ENCODE measurements around the gene ASB2. TPM values are rescaled to one million over a fixed set of nuclear protein-coding genes. Genes with fewer than 3 reads are reported as not detected.

Gene ASB2
- polyA plus RNA-seq, 1 of the 3 experiments (the other 2 are of a cell fraction), result 0.15 TPM

DNA sequence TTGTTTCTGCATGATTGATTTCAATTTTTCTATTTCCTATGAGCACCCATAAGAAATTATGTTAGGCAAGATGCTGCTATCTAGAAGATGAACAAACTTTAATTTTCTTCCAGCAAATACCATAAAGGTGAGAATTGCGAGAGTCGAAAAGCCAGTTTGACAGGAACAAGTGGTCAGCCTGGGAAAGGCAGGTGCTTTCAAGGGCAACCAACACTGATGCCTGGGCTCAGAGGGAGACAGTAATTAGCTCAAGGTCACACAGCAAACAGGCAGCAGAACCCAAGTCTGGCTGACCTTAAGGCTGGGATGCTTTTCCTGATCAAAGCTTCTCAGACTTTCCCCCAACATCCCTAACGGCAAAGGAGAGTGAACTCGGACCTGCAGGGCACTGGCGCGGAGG lies 43.0 kb upstream of the ASB2 start (continued):
- TF ChIP-seq, protein P1, sequence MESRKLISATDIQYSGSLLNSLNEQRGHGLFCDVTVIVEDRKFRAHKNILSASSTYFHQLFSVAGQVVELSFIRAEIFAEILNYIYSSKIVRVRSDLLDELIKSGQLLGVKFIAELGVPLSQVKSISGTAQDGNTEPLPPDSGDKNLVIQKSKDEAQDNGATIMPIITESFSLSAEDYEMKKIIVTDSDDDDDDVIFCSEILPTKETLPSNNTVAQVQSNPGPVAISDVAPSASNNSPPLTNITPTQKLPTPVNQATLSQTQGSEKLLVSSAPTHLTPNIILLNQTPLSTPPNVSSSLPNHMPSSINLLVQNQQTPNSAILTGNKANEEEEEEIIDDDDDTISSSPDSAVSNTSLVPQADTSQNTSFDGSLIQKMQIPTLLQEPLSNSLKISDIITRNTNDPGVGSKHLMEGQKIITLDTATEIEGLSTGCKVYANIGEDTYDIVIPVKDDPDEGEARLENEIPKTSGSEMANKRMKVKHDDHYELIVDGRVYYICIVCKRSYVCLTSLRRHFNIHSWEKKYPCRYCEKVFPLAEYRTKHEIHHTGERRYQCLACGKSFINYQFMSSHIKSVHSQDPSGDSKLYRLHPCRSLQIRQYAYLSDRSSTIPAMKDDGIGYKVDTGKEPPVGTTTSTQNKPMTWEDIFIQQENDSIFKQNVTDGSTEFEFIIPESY (IDR thresholded peaks at IDR 0.05; ENCODE audit: borderline replicate concordance, low read depth), result no peak
- TF ChIP-seq TEAD4 (IDR thresholded peaks at IDR 0.05; ENCODE audit: borderline replicate concordance, insufficient read depth), result no peak

DNA sequence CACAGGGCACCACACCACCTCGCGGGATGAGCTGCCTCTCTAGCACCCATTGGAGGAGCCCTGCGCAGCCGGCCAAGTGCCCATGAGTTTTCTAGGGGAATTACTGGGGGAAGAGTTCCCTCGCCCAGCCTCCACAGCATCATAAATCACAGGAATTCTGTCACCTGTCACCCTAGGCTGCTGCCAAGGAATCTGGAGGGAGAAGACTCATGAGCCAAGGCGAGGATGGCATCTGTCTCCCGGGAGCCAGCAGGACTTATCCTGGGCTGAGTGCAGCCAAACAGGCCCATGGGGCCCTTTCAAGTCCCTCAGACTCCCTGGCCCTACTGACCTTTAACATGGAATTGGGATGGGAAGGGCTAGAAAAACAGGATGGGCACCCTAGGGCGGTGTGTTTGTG lies 41.9 kb upstream of the ASB2 start:
- H3F3A ChIP-seq (replicated peaks; ENCODE audit: insufficient read depth), result no peaks in the 10 kb centered on the region
- H3K4me3 ChIP-seq (ENCODE audit: low read depth in 2 of 2, low read length in 1 of 2), result no peak overlapping the region
- no peaks in the 10 kb centered on the region for H4K20me1 ChIP-seq (ENCODE audit: insufficient read depth)
- H3K4me1 ChIP-seq (ENCODE audit: control insufficient read depth in 1 of 2, insufficient read depth in 2 of 2, low read depth in 1 of 2, low read length in 1 of 2), result no peaks in the 10 kb centered on the region
- no peaks in the 10 kb centered on the region for H3K36me3 ChIP-seq (replicated peaks in 1 of 2; ENCODE audit: control insufficient read depth in 1 of 2, insufficient read depth in 2 of 2, low read length in 1 of 2)
- TF ChIP-seq TEAD4 (IDR thresholded peaks at IDR 0.05; ENCODE audit: borderline replicate concordance, insufficient read depth), result no peak
- TF ChIP-seq NFIC (IDR thresholded peaks at IDR 0.05; ENCODE audit: borderline replicate concordance), result no peak
- no peak for TF ChIP-seq MAX (IDR thresholded peaks at IDR 0.05; ENCODE audit: low read depth)
- no peak for TF ChIP-seq FOXJ3 (CRISPR knock-in tag; IDR thresholded peaks at IDR 0.05)
- TF ChIP-seq FOXM1 (IDR thresholded peaks at IDR 0.05; ENCODE audit: low read depth), result no peak
- TF ChIP-seq RAD21 (IDR thresholded peaks at IDR 0.05; ENCODE audit: low read length), result no peak
- no peak for TF ChIP-seq RFX5 (IDR thresholded peaks at IDR 0.05; ENCODE audit: low read length)
- no peak overlapping the region for H3K4me2 ChIP-seq
- CTCF ChIA-PET, result interaction anchor here (1.0 to 2.5 kb wide), 7 partner anchors 14 to 119 kb away, joined by 3 to 9 read pairs (median 4); no protein-coding TSS in a partner anchor
- H3K9ac ChIP-seq, result no peak overlapping the region
- POLR2A ChIA-PET, result no interaction called here
- DNase-seq, result no peak
- no peak overlapping the region for H3K27ac ChIP-seq (ENCODE audit: low read depth in 2 of 2, low read length in 1 of 2)
- H3K9me3 ChIP-seq, result no peaks in the 10 kb centered on the region
- no peaks in the 10 kb centered on the region for H3K9me2 ChIP-seq
- no peak overlapping the region for H2AFZ ChIP-seq (ENCODE audit: low read depth)
- no peaks in the 10 kb centered on the region for H3K79me2 ChIP-seq (ENCODE audit: insufficient read depth)
- 90% methylated on average over 6 of the region's 8 CpGs for WGBS (ENCODE audit: low lambda C conversion rate)
- H3K27me3 ChIP-seq (ENCODE audit: insufficient read depth), result peaks cover 6% of the 10 kb centered on the region; the same call in 1 of the 2 replicates

- DNase-seq, result no peak
- peaks cover 6% of the 10 kb centered on the region; the same call in 1 of the 2 replicates for H3K27me3 ChIP-seq (ENCODE audit: insufficient read depth)
- H3K27ac ChIP-seq (ENCODE audit: low read depth in 2 of 2, low read length in 1 of 2), result no peak overlapping the region
- no peak overlapping the region for H3K4me2 ChIP-seq
- no peaks in the 10 kb centered on the region for H3K9me3 ChIP-seq
- no peaks in the 10 kb centered on the region for H3K36me3 ChIP-seq (replicated peaks in 1 of 2; ENCODE audit: control insufficient read depth in 1 of 2, insufficient read depth in 2 of 2, low read length in 1 of 2)
- H4K20me1 ChIP-seq (ENCODE audit: insufficient read depth), result no peaks in the 10 kb centered on the region
- ChIA-PET CTCF (interaction anchor here (0.9 to 2.5 kb wide), 6 partner anchors 10 to 120 kb away, joined by 3 to 9 read pairs (median 4); partner anchors contain the start of gene OTUB2), POLR2A (no interaction called here)
- H2AFZ ChIP-seq (ENCODE audit: low read depth), result no peak overlapping the region
- 61% methylated on average over 3 of the region's 8 CpGs for WGBS (ENCODE audit: low lambda C conversion rate)
- H3K4me3 ChIP-seq (ENCODE audit: low read depth in 2 of 2, low read length in 1 of 2), result no peak overlapping the region
- no peak overlapping the region for H3K9ac ChIP-seq
- H3K9me2 ChIP-seq, result no peaks in the 10 kb centered on the region
- no peaks in the 10 kb centered on the region for H3K79me2 ChIP-seq (ENCODE audit: insufficient read depth)
- H3F3A ChIP-seq (replicated peaks; ENCODE audit: insufficient read depth), result no peaks in the 10 kb centered on the region
- H3K4me1 ChIP-seq (ENCODE audit: control insufficient read depth in 1 of 2, insufficient read depth in 2 of 2, low read depth in 1 of 2, low read length in 1 of 2), result peaks cover 0 to 2% of the 10 kb centered on the region in 2 experiments; a peak in 1 of 4 replicates
- TF ChIP-seq TCF12 (IDR thresholded peaks at IDR 0.05) (no peak), RAD21 (IDR thresholded peaks at IDR 0.05; ENCODE audit: low read length) (no peak), ELF1 (IDR thresholded peaks at IDR 0.05) (no peak), GATA2 (CRISPR knock-in tag; IDR thresholded peaks at IDR 0.05) (no peak), NRF1 (IDR thresholded peaks at IDR 0.05; ENCODE audit: low read depth, low read length) (no peak), TEAD4 (IDR thresholded peaks at IDR 0.05; ENCODE audit: borderline replicate concordance, insufficient read depth) (no peak), REST (IDR thresholded peaks at IDR 0.05; ENCODE audit: low read depth, low read length) (no peak), GABPA (IDR thresholded peaks at IDR 0.05; ENCODE audit: low read depth) (no peak), USF1 (IDR thresholded peaks at IDR 0.05; ENCODE audit: borderline replicate concordance, low read depth) (no peak), EZH2phosphoT487 (IDR thresholded peaks at IDR 0.05; ENCODE audit: borderline replicate concordance, low read depth) (no peak), RFX5 (IDR thresholded peaks at IDR 0.05; ENCODE audit: low read length) (no peak), YY1 (IDR thresholded peaks at IDR 0.05; ENCODE audit: low read depth) (no peak), MEF2A (IDR thresholded peaks at IDR 0.05; ENCODE audit: borderline replicate concordance, low read depth) (no peak)
- TF ChIP-seq, protein P2, sequence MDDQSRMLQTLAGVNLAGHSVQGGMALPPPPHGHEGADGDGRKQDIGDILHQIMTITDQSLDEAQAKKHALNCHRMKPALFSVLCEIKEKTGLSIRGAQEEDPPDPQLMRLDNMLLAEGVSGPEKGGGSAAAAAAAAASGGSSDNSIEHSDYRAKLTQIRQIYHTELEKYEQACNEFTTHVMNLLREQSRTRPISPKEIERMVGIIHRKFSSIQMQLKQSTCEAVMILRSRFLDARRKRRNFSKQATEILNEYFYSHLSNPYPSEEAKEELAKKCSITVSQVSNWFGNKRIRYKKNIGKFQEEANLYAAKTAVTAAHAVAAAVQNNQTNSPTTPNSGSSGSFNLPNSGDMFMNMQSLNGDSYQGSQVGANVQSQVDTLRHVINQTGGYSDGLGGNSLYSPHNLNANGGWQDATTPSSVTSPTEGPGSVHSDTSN (IDR thresholded peaks at IDR 0.05), result no peak
These were observed 40.1 kb upstream of the ASB2 start for GRCh38 chr14:94016446-94016976.

All from SK-N-SH (cell line).